Loucy (cell line): ENCODE data around the gene RRP1.

Experiments
- H2AFZ ChIP-seq: fragments of 200-600 bp; sonication (generic); 2 replicates; pipeline ENCODE4 v1.6.0; 2016; ENCODE audit warnings: antibody characterized with exemption, mild to moderate bottlenecking, low read length, moderate library complexity
- H3F3A ChIP-seq: fragments of 200-600 bp; 2 replicates; pipeline ENCODE4 v1.6.0; 2016; ENCODE audit warnings: antibody characterized with exemption, low read depth, mild to moderate bottlenecking
- H3K27me3 ChIP-seq: fragments of 200-600 bp; sonication (generic); 2 replicates; pipeline ENCODE4 v1.6.1; 2014; ENCODE audit warnings: low read length, mild to moderate bottlenecking; ENCODE audit not compliant: insufficient read depth, poor library complexity, severe bottlenecking
- H3K36me3 ChIP-seq: fragments of 200-600 bp; sonication (generic); 2 replicates; pipeline ENCODE4 v1.6.1; 2016; ENCODE audit warnings: low read length; ENCODE audit not compliant: insufficient read depth
- H3K4me1 ChIP-seq: fragments of 200-600 bp; sonication (generic); 2 replicates; pipeline ENCODE4 v1.5.1; 2014; ENCODE audit warnings: low read length, mild to moderate bottlenecking; ENCODE audit not compliant: insufficient read depth, poor library complexity, severe bottlenecking
- H3K4me2 ChIP-seq: fragments of 200-600 bp; sonication (generic); 2 replicates; pipeline ENCODE4 v1.6.0; 2014; ENCODE audit warnings: antibody characterized with exemption, low read length, low read depth, mild to moderate bottlenecking; ENCODE audit not compliant: poor library complexity, severe bottlenecking
- H3K4me3 ChIP-seq: fragments of 200-600 bp; sonication (generic); 2 replicates; pipeline ENCODE4 v1.5.1; 2014; ENCODE audit warnings: low read length, mild to moderate bottlenecking, mixed read lengths; ENCODE audit not compliant: poor library complexity, severe bottlenecking
- H3K79me2 ChIP-seq: fragments of 200-600 bp; sonication (generic); 2 replicates; pipeline ENCODE4 v1.6.1; 2014; ENCODE audit warnings: low read length; ENCODE audit not compliant: insufficient read depth
- H3K9ac ChIP-seq: fragments of 200-600 bp; sonication (generic); 2 replicates; pipeline ENCODE4 v1.6.0; 2014; ENCODE audit warnings: mild to moderate bottlenecking, low read depth, low read length, moderate library complexity; ENCODE audit not compliant: poor library complexity, severe bottlenecking
- H3K9me2 ChIP-seq: fragments of 200-600 bp; sonication (generic); replicated peaks from 2 replicates; pipeline ENCODE4 v1.6.1; 2016; ENCODE audit warnings: low read depth, low read length, mixed read lengths
- H3K9me3 ChIP-seq: fragments of 200-600 bp; sonication (generic); 2 replicates; pipeline ENCODE4 v1.6.1; 2014; ENCODE audit warnings: mild to moderate bottlenecking, antibody characterized with exemption, low read length, low read depth; ENCODE audit not compliant: insufficient read depth
- H4K20me1 ChIP-seq: fragments of 200-600 bp; sonication (generic); 2 replicates; pipeline ENCODE4 v1.6.0; 2014; ENCODE audit warnings: antibody characterized with exemption, low read length, mild to moderate bottlenecking; ENCODE audit not compliant: insufficient read depth, poor library complexity, severe bottlenecking
- EZH2phosphoT487 ChIP-seq: fragments of 200-600 bp; IDR thresholded peaks from 2 replicates; pipeline ENCODE4 v1.6.1; 2018; ENCODE audit warnings: antibody characterized with exemption, mild to moderate bottlenecking, moderate library complexity, borderline replicate concordance
- TF ChIP-seq, protein P1 (sequence below): fragments of 200-600 bp; sonication (generic); conservative IDR thresholded peaks from 2 replicates; pipeline ENCODE4 v1.5.1; 2014; ENCODE audit warnings: mild to moderate bottlenecking, antibody characterized with exemption, low read length

The RRP1 gene

DNA sequence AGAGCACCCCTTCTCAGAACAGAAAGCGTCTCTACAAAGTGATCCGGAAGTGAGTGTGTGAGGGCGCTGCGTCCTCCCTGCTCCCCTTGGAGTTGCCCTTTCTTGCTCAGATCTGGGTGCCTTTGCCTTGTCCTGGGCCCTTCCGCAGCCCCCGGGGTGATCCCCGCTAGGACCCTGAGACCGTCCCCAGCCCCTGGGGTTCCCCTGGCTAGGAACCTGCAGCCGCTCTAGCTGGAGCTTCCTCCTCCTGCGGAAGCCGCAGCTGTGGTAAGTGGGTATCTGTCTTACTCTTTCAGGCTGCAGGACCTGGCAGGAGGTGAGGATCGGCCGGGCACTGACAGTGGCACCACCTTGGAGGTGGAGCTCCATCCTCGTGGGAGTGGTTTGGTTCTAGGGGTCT is 11.2 kb downstream of the RRP1 start:
- Histone ChIP-seq H3K36me3 (peaks cover 82% of the 10 kb centered on the region; the same call in 1 of the 2 replicates), H3K4me1 (no peaks in the 10 kb centered on the region), H3K9me3 (no peaks in the 10 kb centered on the region)

DNA sequence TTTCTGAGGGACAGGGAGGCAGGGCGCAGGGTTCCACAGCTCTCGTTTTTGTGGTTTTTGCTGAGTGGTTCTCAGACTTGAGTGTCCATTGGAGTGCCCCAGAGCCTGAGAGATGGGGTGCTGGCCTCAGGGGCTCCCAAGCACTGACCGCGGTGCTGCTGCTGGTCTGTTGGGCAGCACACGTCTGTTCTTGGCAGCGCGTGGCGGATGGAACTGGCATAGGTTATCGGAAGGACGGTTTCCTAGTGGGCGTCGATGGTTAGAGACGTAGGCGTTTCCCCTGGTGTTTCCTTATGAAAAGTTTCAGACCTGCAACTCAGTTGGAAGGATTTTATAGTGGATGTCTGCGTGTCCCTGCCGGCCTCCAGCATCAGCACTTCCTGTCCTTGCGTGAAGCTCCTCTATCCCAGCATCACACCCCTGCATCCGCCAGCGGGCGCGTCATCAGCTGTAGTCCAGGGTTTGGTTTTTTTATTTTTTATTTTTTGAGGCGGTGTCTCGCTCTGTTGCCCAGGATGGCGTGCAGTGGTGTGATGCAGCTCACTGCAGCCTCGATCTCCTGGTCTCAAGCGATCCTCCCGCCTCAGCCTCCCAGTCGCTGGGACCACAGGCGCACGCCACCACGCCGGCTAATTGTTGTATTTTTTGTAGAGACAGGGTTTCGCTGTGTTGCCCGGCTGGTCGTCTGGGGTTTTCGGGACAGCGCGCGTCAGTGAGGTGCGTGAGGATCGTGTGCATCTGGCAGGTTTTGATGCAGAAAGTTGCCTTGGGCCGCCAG is 11.8 kb downstream of the RRP1 start:
- no peaks in the 10 kb centered on the region for H3K9me2 ChIP-seq
- H3K79me2 ChIP-seq: no peaks in the 10 kb centered on the region
- no peaks in the 10 kb centered on the region for H3F3A ChIP-seq
- no peak overlapping the region for H3K9ac ChIP-seq
- no peaks in the 10 kb centered on the region for H3K27me3 ChIP-seq
- H3K4me2 ChIP-seq: no peak overlapping the region
- no peaks in the 10 kb centered on the region for H3K4me1 ChIP-seq
- H4K20me1 ChIP-seq: no peaks in the 10 kb centered on the region
- peaks cover 77% of the 10 kb centered on the region; the same call in 1 of the 2 replicates for H3K36me3 ChIP-seq
- no peak overlapping the region for H2AFZ ChIP-seq
- no peaks in the 10 kb centered on the region for H3K9me3 ChIP-seq
- no peak for TF ChIP-seq EZH2phosphoT487
- TF ChIP-seq, protein P1, sequence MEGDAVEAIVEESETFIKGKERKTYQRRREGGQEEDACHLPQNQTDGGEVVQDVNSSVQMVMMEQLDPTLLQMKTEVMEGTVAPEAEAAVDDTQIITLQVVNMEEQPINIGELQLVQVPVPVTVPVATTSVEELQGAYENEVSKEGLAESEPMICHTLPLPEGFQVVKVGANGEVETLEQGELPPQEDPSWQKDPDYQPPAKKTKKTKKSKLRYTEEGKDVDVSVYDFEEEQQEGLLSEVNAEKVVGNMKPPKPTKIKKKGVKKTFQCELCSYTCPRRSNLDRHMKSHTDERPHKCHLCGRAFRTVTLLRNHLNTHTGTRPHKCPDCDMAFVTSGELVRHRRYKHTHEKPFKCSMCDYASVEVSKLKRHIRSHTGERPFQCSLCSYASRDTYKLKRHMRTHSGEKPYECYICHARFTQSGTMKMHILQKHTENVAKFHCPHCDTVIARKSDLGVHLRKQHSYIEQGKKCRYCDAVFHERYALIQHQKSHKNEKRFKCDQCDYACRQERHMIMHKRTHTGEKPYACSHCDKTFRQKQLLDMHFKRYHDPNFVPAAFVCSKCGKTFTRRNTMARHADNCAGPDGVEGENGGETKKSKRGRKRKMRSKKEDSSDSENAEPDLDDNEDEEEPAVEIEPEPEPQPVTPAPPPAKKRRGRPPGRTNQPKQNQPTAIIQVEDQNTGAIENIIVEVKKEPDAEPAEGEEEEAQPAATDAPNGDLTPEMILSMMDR: no peak
- H3K4me3 ChIP-seq: no peak overlapping the region

More for the DNA sequence above, 11.2 kb downstream of the RRP1 start:
- Histone ChIP-seq H3F3A (no peaks in the 10 kb centered on the region), H3K4me3 (no peak overlapping the region), H3K4me2 (no peak overlapping the region), H2AFZ (no peak overlapping the region), H3K27me3 (no peaks in the 10 kb centered on the region), H3K79me2 (no peaks in the 10 kb centered on the region; the same call in 1 of the 2 replicates), H3K9me2 (no peaks in the 10 kb centered on the region), H4K20me1 (no peaks in the 10 kb centered on the region), H3K9ac (no peak overlapping the region)
- TF ChIP-seq, protein P1: no peak
- no peak for TF ChIP-seq EZH2phosphoT487

DNA sequence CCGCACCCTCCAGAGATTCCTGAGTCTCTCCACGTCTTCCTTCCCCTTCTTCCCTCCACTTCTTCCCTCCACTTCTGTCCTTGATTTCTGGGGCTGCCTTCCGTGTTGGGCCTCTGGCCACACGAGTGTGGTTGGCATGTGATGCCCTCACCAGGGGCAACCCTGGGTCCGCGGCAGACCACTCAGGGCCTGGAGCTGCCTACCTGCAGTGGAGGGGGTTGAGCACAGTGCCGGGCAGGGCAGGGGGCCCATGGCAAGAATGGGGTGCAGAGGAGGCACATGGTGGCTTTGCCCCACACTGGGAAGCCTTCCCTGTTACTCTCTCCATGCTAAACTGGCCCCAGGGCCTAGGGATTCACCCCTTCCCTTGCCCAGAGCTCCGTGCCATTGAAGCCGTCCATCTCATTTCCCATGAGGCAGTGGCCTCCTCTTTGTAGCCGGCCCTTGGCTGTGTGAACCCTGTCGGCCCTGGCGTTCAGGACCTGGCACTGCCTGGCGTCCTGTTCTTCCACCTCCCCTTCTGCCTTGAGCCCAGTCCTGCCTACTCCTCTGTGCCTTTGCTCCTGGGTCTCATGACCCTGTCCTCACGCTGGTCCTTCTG is 13.4 kb downstream of the RRP1 start:
- Histone ChIP-seq H2AFZ (no peak overlapping the region), H3K4me3 (no peak overlapping the region), H3F3A (no peaks in the 10 kb centered on the region), H3K79me2 (no peaks in the 10 kb centered on the region), H3K4me2 (no peak overlapping the region), H3K9me2 (no peaks in the 10 kb centered on the region), H3K9me3 (no peaks in the 10 kb centered on the region), H4K20me1 (no peaks in the 10 kb centered on the region), H3K4me1 (no peaks in the 10 kb centered on the region), H3K9ac (no peak overlapping the region), H3K36me3 (peaks cover 60% of the 10 kb centered on the region; the same call in 1 of the 2 replicates), H3K27me3 (no peaks in the 10 kb centered on the region)
- TF ChIP-seq, protein P1: no peak
- TF ChIP-seq EZH2phosphoT487: no peak
